Neutrophil (primary cell): ENCODE results near the gene CADM4.
"Not testable (repeated sequence)": the region's sequence is repeated elsewhere in the genome, so short reads cannot be mapped to it uniquely, and the experiment has no call there.

Source experiments
- H3K27ac ChIP-seq: fragments of 200-600 bp; sonication (generic); 2 replicates; pipeline ENCODE4 v1.5.1; 2016; ENCODE audit warnings: mild to moderate bottlenecking, moderate library complexity
- H3K27me3 ChIP-seq: fragments of 200-600 bp; sonication (generic); 2 replicates; pipeline ENCODE4 v1.6.0; 2016; ENCODE audit warnings: mild to moderate bottlenecking
- H3K36me3 ChIP-seq: fragments of 200-600 bp; sonication (generic); 2 replicates; pipeline ENCODE4 v1.5.1; 2017
- H3K4me1 ChIP-seq, 2 experiments: fragments of 200-600 bp in 1 of 2; sonication (generic) in 1 of 2; 1 replicate in 1 of 2; 2 replicates in 1 of 2; pipeline versions ENCODE4 v1.5.1 to v1.6.1; 2013 to 2016; ENCODE audit warnings: low read depth in 1 of 2, low read length in 1 of 2, mild to moderate bottlenecking in 1 of 2, moderate library complexity in 1 of 2; ENCODE audit not compliant: control insufficient read depth in 1 of 2, insufficient read depth in 1 of 2
- H3K4me3 ChIP-seq, 2 experiments: fragments of 200-600 bp in 1 of 2; sonication (generic) in 1 of 2; 1 replicate in 1 of 2; 2 replicates in 1 of 2; pipeline ENCODE4 v1.5.1; 2013 to 2016; ENCODE audit warnings: low read depth in 1 of 2, low read length in 1 of 2, mild to moderate bottlenecking in 1 of 2, moderate library complexity in 1 of 2
- H3K9me3 ChIP-seq: fragments of 200-600 bp; sonication (generic); 2 replicates; pipeline ENCODE4 v1.5.1; 2016
- TF ChIP-seq, protein P1 (sequence below): fragments of 200-600 bp; sonication (generic); IDR thresholded peaks from 2 replicates; pipeline ENCODE4 v1.5.1; 2016; ENCODE audit warnings: antibody characterized with exemption

CADM4 gene

DNA sequence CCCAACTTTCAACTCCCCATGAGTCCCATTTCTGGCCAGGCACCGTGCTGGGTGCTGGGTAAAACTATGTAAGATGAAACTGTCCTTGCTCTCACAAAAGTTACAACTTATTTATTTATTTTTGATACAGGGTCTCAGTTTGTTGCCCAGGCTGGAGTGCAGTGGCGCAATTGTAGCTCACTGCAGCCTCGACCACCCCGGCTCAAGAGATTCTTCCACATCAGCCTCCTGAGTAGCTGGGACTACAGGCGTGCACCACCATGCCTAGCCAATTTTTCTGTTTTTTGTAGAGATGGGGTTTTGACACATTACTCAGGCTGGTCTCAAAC, 12.9 kb upstream of the CADM4 start:
- Histone ChIP-seq H3K9me3 (peaks cover 10% of the 10 kb centered on the region), H3K27ac (peak overlapping the region; percentile 25), H3K4me3 (no peak overlapping the region), H3K4me1 (no peaks in the 10 kb centered on the region), H3K27me3 (no peaks in the 10 kb centered on the region), H3K36me3 (peaks cover 100% of the 10 kb centered on the region)
- TF ChIP-seq, protein P1, sequence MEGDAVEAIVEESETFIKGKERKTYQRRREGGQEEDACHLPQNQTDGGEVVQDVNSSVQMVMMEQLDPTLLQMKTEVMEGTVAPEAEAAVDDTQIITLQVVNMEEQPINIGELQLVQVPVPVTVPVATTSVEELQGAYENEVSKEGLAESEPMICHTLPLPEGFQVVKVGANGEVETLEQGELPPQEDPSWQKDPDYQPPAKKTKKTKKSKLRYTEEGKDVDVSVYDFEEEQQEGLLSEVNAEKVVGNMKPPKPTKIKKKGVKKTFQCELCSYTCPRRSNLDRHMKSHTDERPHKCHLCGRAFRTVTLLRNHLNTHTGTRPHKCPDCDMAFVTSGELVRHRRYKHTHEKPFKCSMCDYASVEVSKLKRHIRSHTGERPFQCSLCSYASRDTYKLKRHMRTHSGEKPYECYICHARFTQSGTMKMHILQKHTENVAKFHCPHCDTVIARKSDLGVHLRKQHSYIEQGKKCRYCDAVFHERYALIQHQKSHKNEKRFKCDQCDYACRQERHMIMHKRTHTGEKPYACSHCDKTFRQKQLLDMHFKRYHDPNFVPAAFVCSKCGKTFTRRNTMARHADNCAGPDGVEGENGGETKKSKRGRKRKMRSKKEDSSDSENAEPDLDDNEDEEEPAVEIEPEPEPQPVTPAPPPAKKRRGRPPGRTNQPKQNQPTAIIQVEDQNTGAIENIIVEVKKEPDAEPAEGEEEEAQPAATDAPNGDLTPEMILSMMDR, result no peak

DNA sequence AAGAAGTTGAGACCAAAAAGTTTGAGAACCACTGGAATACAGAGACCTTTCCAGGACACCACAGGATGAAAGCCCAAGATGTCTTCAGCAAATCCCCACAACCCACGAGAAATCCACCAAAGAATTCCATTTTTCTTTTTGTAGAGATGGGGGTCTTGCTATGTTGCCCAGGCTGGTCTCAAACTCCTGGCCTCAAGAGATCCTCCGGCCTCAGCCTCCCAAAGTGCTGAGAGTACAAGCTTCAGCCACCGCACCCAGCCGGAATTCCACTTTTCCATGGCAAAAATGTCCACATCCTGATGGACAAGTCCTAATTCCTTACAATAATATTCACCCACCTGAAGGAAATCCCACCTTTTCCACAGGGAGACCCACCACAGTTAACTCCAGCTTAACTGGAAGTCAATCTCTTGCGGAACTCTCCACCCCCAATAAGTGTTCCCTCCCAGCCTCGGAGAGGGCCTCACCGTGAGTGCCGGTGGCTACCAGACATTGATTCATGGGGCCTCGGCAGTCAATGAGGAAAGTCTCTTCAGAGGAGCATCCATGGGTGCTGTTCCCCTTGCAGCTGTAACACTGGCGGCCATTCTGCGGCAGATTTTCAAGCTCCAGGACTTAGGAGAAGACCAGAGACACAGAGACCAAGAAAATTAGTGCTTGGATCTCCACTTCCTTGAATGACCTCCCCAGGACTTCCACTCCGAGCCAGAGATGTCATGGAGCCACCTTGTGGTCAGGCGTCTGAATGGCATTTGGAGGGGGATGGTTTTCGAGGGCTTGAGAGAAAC, 12.3 kb upstream of the CADM4 start:
- TF ChIP-seq, protein P1, result peak; percentile 45
- peaks cover 100% of the 10 kb centered on the region for H3K36me3 ChIP-seq
- no peaks in the 10 kb centered on the region for H3K27me3 ChIP-seq
- H3K27ac ChIP-seq, result peak overlapping the region; percentile 25
- peaks cover 10% of the 10 kb centered on the region for H3K9me3 ChIP-seq
- H3K4me1 ChIP-seq, result no peaks in the 10 kb centered on the region
- no peak overlapping the region for H3K4me3 ChIP-seq

DNA sequence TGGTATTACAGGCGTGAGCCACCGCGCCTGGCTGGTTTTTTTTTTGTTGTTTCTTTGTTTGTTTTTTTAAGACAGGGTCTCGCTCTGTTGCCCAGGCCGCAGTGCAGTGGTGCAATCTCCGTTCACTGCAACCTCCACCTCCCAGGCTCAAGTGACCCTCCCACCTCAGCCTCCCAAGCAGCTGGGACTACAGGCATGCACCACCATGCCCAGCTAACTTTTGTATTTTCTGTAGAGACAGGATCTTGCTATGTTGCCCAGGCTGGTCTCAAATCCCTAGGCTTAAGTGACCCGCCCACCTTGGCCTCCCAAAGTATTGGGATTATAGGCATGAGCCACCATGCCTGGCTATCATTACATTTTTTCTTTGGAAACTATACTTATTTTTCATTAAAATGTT, 10.6 kb upstream of the CADM4 start:
- H3K4me1 ChIP-seq, H3K4me3 ChIP-seq, H3K27ac ChIP-seq, H3K27me3 ChIP-seq, H3K9me3 ChIP-seq: not testable (repeated sequence)
- H3K36me3 ChIP-seq, result peaks cover 99% of the 10 kb centered on the region

DNA sequence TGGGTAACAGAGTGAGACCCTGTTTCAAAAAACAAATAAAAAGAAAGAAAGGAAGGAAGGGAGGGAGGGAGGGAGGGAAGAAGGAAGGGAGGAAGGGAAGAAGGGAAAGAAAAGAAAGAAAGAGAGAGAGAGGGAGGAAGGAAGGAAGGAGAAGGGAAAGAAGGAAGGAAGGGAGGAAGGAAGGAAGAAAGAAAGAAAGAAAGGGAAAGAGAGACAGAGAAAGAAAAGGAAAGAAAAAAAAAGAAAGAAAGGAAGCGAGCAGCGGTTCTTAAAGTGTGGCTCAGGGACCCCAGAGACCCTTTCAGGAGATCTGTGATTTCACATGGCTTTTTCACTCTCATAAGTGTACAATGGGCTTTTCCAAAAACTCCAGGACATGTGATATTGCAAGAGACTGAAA, 9.9 kb upstream of the CADM4 start:
- Histone ChIP-seq H3K9me3 (peaks cover 4% of the 10 kb centered on the region), H3K4me1 (no peaks in the 10 kb centered on the region), H3K27ac (no peak overlapping the region), H3K27me3 (no peaks in the 10 kb centered on the region), H3K36me3 (peaks cover 91% of the 10 kb centered on the region), H3K4me3 (no peak overlapping the region)
- TF ChIP-seq, protein P1, result no peak

DNA sequence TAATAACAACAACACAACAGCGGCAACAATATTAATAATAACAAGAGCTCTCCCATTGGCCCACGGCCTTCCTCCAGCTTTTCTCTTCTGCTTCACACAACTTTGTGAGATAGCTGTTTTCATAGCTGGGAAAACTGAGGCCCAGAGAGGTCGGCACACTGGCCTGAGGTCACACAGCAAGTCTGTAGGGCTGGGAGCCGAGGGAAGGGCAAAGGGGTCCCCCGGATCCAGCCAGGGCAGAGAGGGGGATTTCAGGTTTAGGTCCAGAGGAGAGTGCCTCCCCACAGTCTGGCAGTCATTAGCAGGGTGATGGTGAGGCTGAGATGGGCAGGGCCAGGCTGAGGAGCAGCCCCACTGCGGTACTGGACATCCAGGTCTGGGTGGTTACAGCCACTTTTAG, 9.0 kb upstream of the CADM4 start:
- TF ChIP-seq, protein P1, result no peak
- H3K9me3 ChIP-seq, result peaks cover 4% of the 10 kb centered on the region
- H3K4me1 ChIP-seq, result no peaks in the 10 kb centered on the region
- peak overlapping the region; percentile 26 for H3K27ac ChIP-seq
- H3K4me3 ChIP-seq, result no peak overlapping the region
- H3K36me3 ChIP-seq, result peaks cover 82% of the 10 kb centered on the region
- no peaks in the 10 kb centered on the region for H3K27me3 ChIP-seq

DNA sequence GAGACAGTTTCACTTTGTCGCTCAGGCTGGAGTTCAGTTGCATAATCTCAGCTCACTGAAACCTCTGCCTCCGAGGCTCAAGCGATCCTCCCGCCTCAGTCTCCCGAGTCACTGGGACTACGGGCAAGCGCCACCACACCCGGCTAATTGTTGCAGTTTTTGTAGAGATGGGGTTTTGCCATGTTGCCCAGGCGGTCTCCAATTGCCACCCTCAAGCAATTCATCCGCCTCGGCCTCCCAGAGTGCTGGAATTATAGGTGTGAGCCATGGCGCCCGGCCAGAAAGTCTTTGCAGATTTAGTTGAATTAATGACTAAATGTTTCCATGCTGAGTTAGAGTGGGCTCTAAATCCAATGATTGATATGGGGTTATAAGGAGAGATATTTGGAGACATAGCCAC, 4.5 kb upstream of the CADM4 start:
- no peak overlapping the region for H3K27ac ChIP-seq
- no peak overlapping the region for H3K4me3 ChIP-seq
- TF ChIP-seq, protein P1, result no peak
- no peaks in the 10 kb centered on the region for H3K9me3 ChIP-seq
- peaks cover 28% of the 10 kb centered on the region for H3K27me3 ChIP-seq
- peaks cover 38% of the 10 kb centered on the region for H3K36me3 ChIP-seq
- peaks cover 3 to 11% of the 10 kb centered on the region in 2 experiments for H3K4me1 ChIP-seq
